ENCODE measurements around the gene ITGB1. TPM values are rescaled to one million over a fixed set of nuclear protein-coding genes. Genes with fewer than 3 reads are reported as not detected.
"Not testable (repeated sequence)": the region's sequence is repeated elsewhere in the genome, so short reads cannot be mapped to it uniquely, and the experiment has no call there.

ITGB1 gene
- total and polyA plus RNA-seq, 2 donors from 2014 or later = 156 to 410 TPM

DNA sequence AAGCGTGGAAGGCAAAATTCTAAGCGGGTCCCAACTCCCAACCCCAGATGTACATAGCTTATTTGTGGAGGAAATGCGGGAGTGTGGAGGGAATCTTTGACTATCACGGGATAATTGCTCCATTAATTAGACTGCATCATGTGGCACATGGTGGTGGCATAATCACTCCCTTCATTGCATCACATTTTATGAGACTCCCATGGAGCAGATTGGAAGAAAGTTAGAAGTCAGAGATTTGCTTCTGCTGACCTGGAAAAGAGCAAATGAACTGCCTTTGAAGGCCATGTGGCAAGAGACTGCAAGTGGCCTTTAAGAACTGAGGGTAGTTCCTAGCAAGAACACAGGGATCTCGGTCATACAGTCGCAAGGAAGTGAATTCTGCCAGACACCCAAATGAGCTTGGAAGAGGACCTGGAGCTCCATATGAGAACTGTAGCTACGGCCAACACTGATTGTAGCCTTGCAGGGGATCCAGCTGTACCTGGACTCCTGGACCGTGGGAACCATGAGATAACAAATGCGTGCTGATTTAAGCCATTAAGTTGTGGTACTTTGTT, 37.1 kb upstream of the ITGB1 start:
- TF ChIP-seq, protein P1, sequence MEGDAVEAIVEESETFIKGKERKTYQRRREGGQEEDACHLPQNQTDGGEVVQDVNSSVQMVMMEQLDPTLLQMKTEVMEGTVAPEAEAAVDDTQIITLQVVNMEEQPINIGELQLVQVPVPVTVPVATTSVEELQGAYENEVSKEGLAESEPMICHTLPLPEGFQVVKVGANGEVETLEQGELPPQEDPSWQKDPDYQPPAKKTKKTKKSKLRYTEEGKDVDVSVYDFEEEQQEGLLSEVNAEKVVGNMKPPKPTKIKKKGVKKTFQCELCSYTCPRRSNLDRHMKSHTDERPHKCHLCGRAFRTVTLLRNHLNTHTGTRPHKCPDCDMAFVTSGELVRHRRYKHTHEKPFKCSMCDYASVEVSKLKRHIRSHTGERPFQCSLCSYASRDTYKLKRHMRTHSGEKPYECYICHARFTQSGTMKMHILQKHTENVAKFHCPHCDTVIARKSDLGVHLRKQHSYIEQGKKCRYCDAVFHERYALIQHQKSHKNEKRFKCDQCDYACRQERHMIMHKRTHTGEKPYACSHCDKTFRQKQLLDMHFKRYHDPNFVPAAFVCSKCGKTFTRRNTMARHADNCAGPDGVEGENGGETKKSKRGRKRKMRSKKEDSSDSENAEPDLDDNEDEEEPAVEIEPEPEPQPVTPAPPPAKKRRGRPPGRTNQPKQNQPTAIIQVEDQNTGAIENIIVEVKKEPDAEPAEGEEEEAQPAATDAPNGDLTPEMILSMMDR (IDR thresholded peaks at IDR 0.05; ENCODE audit: borderline replicate concordance, extremely low read depth, insufficient read depth) = no peak
- Histone ChIP-seq H3K4me1 (ENCODE audit: control insufficient read depth in 2 of 3, insufficient read depth in 2 of 3, low read depth in 1 of 3, low read length in 3 of 3) (no peaks in the 10 kb centered on the region), H3K27ac (ENCODE audit: low read depth in 2 of 2, low read length in 2 of 2) (no peak overlapping the region), H3K27me3 (ENCODE audit: control insufficient read depth, insufficient read depth, low read length) (no peaks in the 10 kb centered on the region), H3K4me3 (ENCODE audit: low read length in 3 of 3) (no peak overlapping the region), H3K36me3 (ENCODE audit: control insufficient read depth in 2 of 3, insufficient read depth in 3 of 3, low read length in 3 of 3) (no peaks in the 10 kb centered on the region), H3K9ac (ENCODE audit: low read length in 3 of 3) (no peak overlapping the region), H3K9me3 (ENCODE audit: control insufficient read depth in 2 of 3, insufficient read depth in 1 of 3, low read length in 3 of 3) (no peaks in the 10 kb centered on the region)
- FAIRE-seq (no peak), DNase-seq (no peak)
- intact Hi-C loops (cut with DNase I) = loop anchor here (10.0 kb wide), 1 partner anchor 50 kb away; no protein-coding TSS in a partner anchor

DNA sequence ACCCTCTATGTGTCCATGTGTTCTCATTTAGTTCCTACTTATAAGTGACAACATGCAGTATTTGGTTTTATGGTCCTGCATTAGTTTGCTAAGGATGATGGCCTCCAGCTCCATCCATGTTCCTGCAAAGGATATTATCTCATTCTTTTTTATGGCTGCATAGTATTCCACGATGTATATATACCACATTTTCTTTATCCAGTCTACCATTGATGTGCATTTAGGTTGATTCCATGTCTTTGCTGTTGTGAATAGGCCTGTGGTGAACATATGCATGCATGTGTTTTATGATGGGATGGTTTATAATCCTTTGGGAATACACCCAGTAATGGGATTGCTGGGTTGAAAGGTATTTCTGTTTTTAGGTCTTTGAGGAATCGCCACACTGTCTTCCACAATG, 36.6 kb upstream of the ITGB1 start:
- H3K27me3 ChIP-seq (ENCODE audit: control insufficient read depth, insufficient read depth, low read length); FAIRE-seq; H3K36me3 ChIP-seq (ENCODE audit: control insufficient read depth in 2 of 3, insufficient read depth in 3 of 3, low read length in 3 of 3); H3K9me3 ChIP-seq (ENCODE audit: control insufficient read depth in 2 of 3, insufficient read depth in 1 of 3, low read length in 3 of 3); H3K27ac ChIP-seq (ENCODE audit: low read depth in 2 of 2, low read length in 2 of 2); H3K9ac ChIP-seq (ENCODE audit: low read length in 3 of 3); H3K4me1 ChIP-seq (ENCODE audit: control insufficient read depth in 2 of 3, insufficient read depth in 2 of 3, low read depth in 1 of 3, low read length in 3 of 3); DNase-seq; H3K4me3 ChIP-seq (ENCODE audit: low read length in 3 of 3): not testable (repeated sequence)
- intact Hi-C loops (cut with DNase I) = loop anchor here (10.0 kb wide), 1 partner anchor 50 kb away; no protein-coding TSS in a partner anchor

DNA sequence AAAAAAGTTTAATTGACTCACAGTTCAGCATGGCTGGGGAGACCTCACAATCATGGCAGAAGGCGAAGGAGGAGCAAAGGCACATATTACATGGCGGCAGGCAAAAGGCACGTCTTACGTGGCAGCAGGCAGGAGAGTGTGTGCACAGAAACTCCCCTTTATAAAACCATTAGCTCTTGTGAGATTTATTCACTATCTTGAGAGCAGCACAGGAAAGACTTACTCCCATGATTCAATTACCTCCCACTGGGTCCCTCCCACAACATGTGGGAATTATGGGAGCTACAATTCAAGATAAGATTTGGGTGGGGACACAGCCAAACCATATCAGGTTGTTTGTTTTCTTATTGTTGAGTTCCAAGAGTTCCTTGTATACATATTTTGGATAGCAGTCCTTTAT, 34.3 kb upstream of the ITGB1 start:
- H3K9me3 ChIP-seq (ENCODE audit: control insufficient read depth in 2 of 3, insufficient read depth in 1 of 3, low read length in 3 of 3); H3K27me3 ChIP-seq (ENCODE audit: control insufficient read depth, insufficient read depth, low read length); DNase-seq; H3K27ac ChIP-seq (ENCODE audit: low read depth in 2 of 2, low read length in 2 of 2); H3K36me3 ChIP-seq (ENCODE audit: control insufficient read depth in 2 of 3, insufficient read depth in 3 of 3, low read length in 3 of 3); FAIRE-seq; H3K4me1 ChIP-seq (ENCODE audit: control insufficient read depth in 2 of 3, insufficient read depth in 2 of 3, low read depth in 1 of 3, low read length in 3 of 3); H3K4me3 ChIP-seq (ENCODE audit: low read length in 3 of 3); H3K9ac ChIP-seq (ENCODE audit: low read length in 3 of 3): not testable (repeated sequence)
- intact Hi-C loops (cut with DNase I) = loop anchor here (10.0 kb wide), 1 partner anchor 48 kb away; no protein-coding TSS in a partner anchor

DNA sequence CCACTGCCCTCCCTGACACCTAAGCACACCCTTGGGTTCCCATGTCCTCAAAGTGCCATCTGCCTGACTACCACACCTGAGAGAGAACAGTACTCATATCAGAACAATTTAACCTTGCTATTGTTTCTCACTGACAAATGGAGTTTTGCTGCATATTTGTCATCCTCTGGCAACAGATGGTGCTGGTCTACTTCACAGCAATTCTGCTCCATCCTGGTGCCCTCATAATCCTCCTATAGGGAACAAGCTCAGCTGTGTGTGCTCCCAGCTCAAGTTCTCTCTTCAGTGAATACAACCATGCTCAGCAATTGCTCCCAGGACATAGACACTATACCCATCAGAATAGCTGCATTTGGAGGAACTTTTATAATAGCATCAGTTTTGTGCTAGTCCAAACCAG, 32.8 kb upstream of the ITGB1 start:
- H3K27ac ChIP-seq (ENCODE audit: low read depth in 2 of 2, low read length in 2 of 2) = no peak overlapping the region
- intact Hi-C loops (cut with DNase I) = loop anchor here (10.0 kb wide), 1 partner anchor 46 kb away; no protein-coding TSS in a partner anchor
- H3K36me3 ChIP-seq (ENCODE audit: control insufficient read depth in 2 of 3, insufficient read depth in 3 of 3, low read length in 3 of 3) = no peaks in the 10 kb centered on the region
- no peaks in the 10 kb centered on the region for H3K4me1 ChIP-seq (ENCODE audit: control insufficient read depth in 2 of 3, insufficient read depth in 2 of 3, low read depth in 1 of 3, low read length in 3 of 3)
- FAIRE-seq (no peak), DNase-seq (no peak)
- no peak overlapping the region for H3K9ac ChIP-seq (ENCODE audit: low read length in 3 of 3)
- TF ChIP-seq, protein P1 (IDR thresholded peaks at IDR 0.05; ENCODE audit: borderline replicate concordance, extremely low read depth, insufficient read depth) = no peak
- H3K9me3 ChIP-seq (ENCODE audit: control insufficient read depth in 2 of 3, insufficient read depth in 1 of 3, low read length in 3 of 3) = no peaks in the 10 kb centered on the region
- no peak overlapping the region for H3K4me3 ChIP-seq (ENCODE audit: low read length in 3 of 3)
- H3K27me3 ChIP-seq (ENCODE audit: control insufficient read depth, insufficient read depth, low read length) = no peaks in the 10 kb centered on the region
